Measurements from ENCODE around the gene FCRL5. TPM values are rescaled to one million over a fixed set of nuclear protein-coding genes. Genes with fewer than 3 reads are reported as not detected.
"Not testable (repeated sequence)": the region's sequence is repeated elsewhere in the genome, so short reads cannot be mapped to it uniquely, and the experiment has no call there.

The FCRL5 gene
- total RNA-seq (2014; rRNA removed; shearing (Covaris generic)): not detected in 2 replicates
- polyA plus RNA-seq (2015; cell fraction: cytosol; rRNA removed): not detected in 2 replicates
- polyA plus RNA-seq (2015; cell fraction: nucleus; rRNA removed): not detected in 2 replicates

DNA sequence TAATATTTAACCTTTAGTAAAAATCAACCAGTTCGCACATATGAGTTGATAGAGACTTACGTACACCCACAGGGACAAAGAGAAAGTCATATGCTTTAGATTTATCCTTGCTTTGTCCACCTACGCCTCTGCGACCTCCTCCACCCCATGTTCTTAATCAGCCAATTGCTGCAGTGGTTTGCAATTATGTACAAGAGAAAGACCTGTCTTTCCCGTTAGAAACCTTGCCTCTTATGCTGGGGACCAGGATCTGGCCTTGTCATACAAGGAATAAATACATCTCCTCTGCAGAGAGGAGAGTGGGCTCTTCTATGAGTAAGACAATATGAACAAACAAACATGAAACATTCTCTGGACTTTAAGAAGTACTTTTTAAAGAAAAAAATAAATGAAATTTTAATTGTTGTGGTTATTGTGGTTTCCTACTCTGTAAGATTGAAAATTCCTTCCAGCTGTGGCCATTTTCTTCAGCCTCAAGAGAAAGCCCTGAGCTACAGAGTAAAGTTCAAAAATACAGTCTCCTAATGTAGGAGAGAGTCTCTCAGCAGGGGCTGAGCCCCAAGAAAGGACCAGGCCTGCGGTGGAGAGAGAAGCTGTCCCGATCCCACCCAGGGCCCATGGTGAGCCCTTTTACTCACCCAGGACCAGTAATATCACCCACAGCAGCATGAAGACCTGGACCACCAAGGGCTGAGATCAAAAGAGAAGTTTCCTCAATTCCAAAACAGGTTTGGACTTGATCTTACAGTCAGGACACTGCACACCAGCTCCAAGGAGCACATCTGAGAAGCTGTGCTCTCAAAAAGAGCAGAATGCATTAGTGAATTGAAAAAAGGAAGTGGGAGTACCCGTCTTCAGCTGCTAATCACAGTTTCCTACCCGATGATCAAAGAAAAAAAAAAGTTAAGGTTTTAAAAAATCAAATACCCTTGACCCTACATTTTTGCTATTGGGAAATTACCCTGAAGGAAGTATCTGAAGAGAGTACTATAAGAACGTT, at the start of gene FCRL5:
FCRL5 (minus strand) TSS at position 822 of the 1,000 bp plus-strand sequence; CDS start at position 669, 153 bp downstream.
- DNase-seq (ENCODE audit: low read depth, low spot score): no peak
- in situ Hi-C loops (cut with HindIII; ENCODE audit: low pct_unique_long_range_greater_than_20kb, low sequenced_read_pairs): no loop called here

DNA sequence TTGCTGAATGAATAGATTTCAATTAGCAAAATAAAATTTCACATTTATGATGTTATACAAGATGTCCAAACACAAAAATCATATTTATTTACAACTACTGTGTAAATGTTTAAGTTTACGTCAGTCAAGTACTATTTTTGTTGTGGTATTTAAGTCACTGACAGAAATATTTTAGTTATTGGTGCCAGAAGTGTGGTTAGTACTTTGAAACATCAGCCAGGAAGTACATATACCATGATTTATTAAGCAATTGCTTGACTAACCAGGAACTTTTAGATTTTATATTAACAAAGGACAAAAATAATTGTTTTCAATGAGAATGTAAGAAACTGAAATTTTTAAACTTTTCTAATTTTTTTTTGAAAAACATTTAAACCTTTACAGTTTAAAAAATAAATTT, 47.9 kb upstream of the FCRL5 start:
- in situ Hi-C loops (cut with HindIII; ENCODE audit: low pct_unique_long_range_greater_than_20kb, low sequenced_read_pairs): no loop called here

DNA sequence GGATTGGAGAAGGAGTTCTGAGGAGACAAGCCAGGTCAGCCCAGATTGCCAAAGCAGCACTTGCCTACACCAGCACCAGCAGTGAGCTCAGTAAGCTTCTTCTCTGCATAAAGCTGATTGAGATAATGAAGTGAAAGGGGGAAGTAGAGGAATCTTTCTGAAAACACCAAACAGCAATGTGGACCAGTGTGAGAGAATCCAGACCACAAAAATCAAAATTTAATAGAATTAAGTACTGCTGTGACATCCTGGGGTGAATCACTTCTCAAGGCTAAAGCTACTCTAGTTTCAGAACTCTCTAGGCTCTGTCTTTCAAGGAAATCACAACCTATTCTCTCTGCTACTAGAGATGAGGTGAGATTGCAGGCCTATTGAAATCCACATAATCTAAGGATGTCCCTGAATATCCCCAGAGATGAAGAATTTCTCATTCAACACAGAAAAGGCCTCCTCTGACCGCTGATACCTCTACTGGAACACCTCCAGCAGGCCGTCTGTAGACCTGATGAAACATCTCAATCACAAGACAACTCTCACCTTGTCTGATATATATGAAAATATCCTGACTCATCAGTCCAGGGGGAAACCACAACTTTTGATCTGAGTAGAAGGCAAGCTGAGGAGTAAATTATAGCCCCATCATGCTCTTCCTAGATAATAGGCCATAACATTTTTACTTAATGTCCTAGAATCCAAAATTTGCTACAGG, 45.8 kb upstream of the FCRL5 start, which contains the start of gene FCRL4:
FCRL4 (minus strand) TSS at position 127 of the 709 bp plus-strand sequence. CDS start 141 bp downstream, outside the sequence.
- in situ Hi-C loops (cut with HindIII; ENCODE audit: low pct_unique_long_range_greater_than_20kb, low sequenced_read_pairs): no loop called here
- DNase-seq (ENCODE audit: low read depth, low spot score): no peak

More for the DNA sequence above, 47.9 kb upstream of the FCRL5 start:
- DNase-seq (ENCODE audit: low read depth, low spot score): no peak

DNA sequence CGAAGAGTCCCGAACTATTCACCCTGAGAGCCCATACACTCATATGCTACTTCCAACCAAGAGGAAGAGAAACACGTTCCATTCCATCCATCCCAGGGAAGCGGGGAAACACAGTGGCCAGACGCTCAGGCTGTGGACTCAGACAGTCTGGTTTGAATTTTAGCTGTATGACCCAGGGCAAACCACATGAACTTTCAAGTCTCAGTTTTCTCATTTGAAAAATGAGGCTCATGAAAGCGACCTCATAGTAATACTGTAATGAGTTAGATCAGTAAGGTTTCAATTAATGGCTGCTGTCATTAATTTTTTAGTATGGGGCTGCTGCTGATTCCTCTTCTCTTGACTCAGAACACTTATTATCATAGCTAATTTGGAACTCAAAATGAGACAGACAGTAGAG, 44.1 kb upstream of the FCRL5 start:
- in situ Hi-C loops (cut with HindIII; ENCODE audit: low pct_unique_long_range_greater_than_20kb, low sequenced_read_pairs): no loop called here
- DNase-seq (ENCODE audit: low read depth, low spot score): no peak

DNA sequence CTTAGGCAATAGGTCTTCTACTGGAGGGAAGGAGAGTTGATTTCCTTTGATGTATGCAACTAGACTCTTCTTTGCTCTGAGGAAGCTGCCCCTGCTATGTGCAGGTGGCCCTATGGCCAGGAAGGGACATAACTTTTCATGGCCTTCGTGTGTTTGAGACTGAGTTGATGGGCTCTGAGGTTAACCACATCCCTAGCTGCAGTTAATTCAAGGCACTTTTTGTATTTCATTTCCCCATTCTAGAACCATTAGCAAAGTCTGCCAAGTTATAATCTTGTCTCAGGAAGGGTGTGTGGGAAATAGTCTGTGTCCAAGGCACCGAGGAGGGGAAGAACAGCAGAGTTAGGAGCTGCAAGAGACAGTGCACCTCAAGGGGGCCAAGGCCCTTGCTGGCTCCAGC, 43.0 kb upstream of the FCRL5 start:
- in situ Hi-C loops (cut with HindIII; ENCODE audit: low pct_unique_long_range_greater_than_20kb, low sequenced_read_pairs): no loop called here
- no peak for DNase-seq (ENCODE audit: low read depth, low spot score)

DNA sequence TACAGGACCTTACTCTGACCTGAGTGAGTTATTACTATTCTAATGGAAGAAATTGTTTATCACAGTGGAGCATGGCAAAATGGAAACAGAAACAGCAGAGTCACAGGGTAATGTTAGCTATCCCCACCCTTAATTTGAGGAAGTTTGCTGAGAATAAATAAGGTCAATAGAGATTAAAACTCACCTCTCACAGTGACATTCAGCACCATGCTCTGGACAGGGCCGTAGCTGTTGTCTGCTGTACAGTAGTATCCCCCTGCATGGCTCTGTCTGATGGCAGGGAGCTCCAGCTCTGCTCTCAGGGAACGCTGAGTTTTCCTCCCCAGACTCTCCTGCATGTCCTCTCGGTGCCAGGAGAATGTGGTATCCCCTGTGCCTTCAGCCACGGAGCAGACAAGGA, 33.7 kb upstream of the FCRL5 start:
- in situ Hi-C loops (cut with HindIII; ENCODE audit: low pct_unique_long_range_greater_than_20kb, low sequenced_read_pairs): no loop called here

DNA sequence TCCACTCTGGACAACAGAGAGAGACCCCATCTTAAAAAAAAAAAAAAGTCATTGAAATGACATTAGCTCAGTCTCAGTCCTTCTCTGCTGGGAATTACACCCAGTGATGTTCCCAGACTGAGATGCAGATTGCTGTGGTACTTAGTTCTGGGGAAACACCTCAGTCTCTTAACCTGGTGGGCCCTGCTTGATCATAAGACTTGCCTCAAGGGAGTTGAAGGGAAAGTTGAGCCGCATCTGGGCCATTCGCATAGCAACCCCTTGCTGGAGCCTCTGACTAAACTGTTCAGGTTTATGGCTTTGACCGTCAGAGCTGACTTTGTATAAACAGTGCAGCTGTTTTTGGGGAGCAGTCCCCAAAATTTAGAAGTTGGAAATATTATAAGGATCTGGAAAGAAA, 32.2 kb upstream of the FCRL5 start:
- DNase-seq (ENCODE audit: low read depth, low spot score): no peak
- in situ Hi-C loops (cut with HindIII; ENCODE audit: low pct_unique_long_range_greater_than_20kb, low sequenced_read_pairs): no loop called here

More for the DNA sequence above, 33.7 kb upstream of the FCRL5 start:
- DNase-seq (ENCODE audit: low read depth, low spot score): no peak

DNA sequence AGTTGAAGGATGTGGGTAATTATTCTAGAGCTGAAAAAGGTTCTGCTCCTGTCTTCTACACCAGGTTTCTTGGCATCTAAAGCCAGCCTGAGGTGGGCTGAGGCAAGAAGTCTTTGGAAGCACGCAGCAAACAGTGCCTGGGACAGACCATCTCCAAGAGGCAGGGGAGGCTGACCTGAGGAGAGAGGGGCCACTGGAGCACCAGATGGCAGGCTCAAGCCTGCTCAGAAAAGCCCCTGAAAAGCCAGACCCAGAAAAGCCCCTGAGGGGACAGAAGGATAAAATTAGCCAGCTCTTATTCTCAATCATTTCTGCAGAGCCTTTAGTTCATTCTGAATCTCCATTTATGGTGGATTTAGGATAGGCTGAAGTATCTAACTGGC, 28.5 kb upstream of the FCRL5 start:
- in situ Hi-C loops (cut with HindIII; ENCODE audit: low pct_unique_long_range_greater_than_20kb, low sequenced_read_pairs): no loop called here
- DNase-seq (ENCODE audit: low read depth, low spot score): no peak

DNA sequence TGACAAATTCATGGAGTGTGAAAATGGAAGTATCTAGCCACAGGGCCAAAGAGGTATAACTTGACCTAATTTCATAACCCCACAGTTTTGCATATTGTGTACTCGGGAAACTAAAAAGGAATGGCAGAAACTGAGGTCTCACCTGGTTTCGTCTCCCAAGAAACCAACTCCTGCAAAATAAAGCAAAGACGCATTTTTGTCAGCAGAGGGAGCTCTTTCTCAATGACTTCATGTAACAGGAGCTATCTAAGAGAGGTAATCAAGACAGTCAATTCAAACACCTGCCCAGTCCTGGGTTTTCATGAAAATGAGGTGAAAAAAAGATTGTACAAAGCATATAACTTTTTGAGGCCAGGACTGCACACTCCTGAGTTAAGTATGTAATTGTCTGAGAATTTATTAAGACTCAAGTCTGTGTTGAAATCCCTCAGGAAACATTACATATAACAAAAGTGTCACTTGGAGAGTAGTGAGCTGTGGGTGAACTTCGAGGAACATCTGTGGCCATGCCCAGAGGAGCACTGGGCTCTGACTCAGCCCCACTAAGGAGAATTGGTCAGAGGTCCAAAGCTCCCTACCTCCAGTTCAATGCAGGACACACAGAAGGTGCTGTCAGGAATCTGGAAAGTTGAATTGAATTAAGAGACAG, 28.0 kb upstream of the FCRL5 start:
- DNase-seq (ENCODE audit: low read depth, low spot score): peak; percentile 74
- in situ Hi-C loops (cut with HindIII; ENCODE audit: low pct_unique_long_range_greater_than_20kb, low sequenced_read_pairs): no loop called here

DNA sequence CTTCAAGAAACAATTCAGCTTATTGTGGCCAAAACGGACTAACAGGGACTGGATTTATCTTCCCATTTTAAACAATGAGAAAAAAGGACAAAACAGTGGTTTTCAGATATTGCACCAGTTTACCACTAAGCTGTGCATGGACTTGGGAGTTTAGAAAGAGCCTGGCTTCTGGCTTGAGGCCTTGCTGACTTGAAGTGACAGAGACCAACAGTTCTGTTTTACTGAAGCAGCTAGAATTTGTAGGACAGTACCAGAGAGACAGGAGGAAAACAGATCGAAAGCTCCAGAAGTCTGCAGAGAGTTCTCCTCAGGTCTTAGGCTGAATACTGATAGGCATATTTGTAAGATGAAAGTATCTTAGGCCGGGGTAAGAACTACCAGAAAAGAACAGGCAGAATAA, 25.1 kb upstream of the FCRL5 start:
- in situ Hi-C loops (cut with HindIII; ENCODE audit: low pct_unique_long_range_greater_than_20kb, low sequenced_read_pairs): no loop called here

DNA sequence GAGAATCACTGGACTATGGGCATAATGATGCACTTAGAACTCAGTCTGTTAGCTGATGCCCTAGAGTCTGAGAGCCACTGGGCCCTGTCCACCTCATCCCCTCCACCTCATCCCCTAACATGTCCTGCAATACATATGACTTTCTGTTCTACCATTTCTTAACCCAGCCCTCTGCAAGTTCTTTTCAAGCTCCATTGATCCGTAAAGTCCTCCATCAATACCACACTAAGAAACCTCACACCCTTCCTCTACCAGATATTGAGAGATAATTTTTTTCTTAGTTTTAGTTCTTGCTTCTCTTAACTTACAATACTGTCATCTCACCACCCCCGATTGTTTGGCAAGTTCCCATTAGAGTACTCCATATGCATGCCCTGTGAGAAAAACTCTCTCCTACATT, 23.4 kb upstream of the FCRL5 start:
- in situ Hi-C loops (cut with HindIII; ENCODE audit: low pct_unique_long_range_greater_than_20kb, low sequenced_read_pairs): no loop called here
- DNase-seq (ENCODE audit: low read depth, low spot score): no peak

More for the DNA sequence above, 25.1 kb upstream of the FCRL5 start:
- DNase-seq (ENCODE audit: low read depth, low spot score): no peak

DNA sequence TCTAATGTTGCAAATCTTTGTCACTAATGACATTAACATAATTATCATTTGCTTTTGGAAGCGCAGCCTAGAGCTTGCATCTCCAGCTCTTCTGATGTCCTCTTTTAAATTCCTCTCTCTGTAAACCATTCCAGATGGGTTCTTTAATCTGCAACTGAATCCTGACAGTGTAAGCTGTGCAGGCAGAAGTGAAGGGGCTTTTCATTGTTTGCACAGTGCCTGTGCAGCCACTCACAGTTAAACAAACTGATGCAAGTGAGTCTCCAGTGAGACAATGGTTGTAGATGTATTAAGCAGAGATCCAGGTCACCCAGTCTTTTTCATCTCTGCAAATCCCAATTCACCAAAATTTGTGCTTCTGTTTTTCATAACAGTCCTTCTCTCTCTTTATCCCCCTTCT, 22.5 kb upstream of the FCRL5 start:
- DNase-seq (ENCODE audit: low read depth, low spot score): no peak
- in situ Hi-C loops (cut with HindIII; ENCODE audit: low pct_unique_long_range_greater_than_20kb, low sequenced_read_pairs): no loop called here

DNA sequence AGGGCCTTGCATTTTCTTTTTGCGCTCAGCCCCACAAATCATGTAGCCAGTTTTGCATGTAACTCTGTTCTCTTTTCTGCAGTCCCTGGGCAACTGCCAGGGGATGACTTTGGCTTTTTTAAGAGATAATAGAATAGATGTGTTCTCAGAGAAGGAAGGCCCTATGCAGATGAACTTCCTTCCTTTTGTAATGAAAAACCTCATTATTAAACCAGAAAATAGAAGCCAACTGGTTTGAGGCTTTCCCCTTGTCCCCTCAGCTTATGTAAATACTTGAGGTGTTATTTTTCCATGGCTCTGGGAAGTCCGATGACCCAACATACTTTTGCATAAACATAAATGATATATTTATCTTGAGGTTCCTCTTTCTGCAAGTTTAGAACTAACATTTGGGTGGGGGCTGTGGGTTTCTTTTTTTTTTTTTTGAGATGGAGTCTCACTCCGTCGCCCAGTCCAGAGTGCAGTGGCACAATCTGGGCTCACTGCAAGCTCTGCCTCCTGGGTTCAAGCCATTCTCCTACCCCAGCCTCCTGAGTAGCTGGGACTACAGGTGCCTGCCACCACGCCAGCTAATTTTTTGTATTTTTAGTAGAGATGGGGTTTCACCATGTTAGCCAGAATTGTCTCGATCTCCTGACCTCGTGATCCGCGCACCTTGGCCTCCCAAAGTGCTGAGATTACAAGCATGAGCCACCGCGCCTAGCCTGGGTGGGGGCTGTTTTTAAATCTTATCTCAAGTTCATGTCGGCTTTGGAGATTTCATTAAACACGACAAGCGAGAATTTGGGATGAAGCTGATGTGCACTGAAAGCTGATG, 14.4 kb upstream of the FCRL5 start:
- in situ Hi-C loops (cut with HindIII; ENCODE audit: low pct_unique_long_range_greater_than_20kb, low sequenced_read_pairs): no loop called here
- DNase-seq (ENCODE audit: low read depth, low spot score): no peak

DNA sequence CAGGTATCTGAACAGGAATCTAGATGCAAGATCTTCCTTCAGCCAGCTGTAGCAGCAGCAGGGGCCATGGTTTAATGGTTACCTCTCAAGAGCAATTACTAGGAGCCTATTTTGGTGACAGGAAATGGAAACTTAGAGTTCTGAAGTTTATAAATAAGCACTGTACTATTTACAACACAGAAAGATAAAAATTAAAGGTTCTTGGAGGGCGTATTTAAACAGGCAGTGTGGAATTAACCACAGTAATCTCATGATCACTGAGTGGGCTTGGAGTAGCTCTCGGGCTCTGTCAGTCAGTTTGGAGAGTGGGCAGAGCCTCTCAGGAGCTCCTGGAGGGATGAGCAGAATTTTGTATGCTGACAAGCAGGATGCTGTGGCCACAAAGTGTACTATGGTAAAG, 10.2 kb upstream of the FCRL5 start:
- no peak for DNase-seq (ENCODE audit: low read depth, low spot score)
- in situ Hi-C loops (cut with HindIII; ENCODE audit: low pct_unique_long_range_greater_than_20kb, low sequenced_read_pairs): no loop called here

DNA sequence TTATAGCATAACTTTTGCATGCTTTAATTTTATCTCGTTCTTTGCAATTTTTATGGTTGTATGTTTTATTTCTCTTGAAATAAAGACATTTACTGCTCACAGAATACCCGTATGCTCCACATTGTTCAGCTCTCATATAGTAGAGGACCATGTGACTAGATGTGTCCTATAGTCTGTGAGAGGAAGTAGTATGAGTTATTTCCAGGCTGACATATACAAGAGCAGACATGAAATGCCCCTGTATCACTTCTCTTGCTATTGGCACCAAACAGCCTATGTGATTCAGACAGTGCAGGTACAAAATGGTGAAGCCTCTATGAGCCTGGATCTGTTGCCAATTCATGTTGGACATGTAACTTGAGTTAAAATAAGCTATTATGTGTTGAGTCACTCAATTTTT, 5.8 kb upstream of the FCRL5 start:
- DNase-seq (ENCODE audit: low read depth, low spot score): no peak
- in situ Hi-C loops (cut with HindIII; ENCODE audit: low pct_unique_long_range_greater_than_20kb, low sequenced_read_pairs): no loop called here

DNA sequence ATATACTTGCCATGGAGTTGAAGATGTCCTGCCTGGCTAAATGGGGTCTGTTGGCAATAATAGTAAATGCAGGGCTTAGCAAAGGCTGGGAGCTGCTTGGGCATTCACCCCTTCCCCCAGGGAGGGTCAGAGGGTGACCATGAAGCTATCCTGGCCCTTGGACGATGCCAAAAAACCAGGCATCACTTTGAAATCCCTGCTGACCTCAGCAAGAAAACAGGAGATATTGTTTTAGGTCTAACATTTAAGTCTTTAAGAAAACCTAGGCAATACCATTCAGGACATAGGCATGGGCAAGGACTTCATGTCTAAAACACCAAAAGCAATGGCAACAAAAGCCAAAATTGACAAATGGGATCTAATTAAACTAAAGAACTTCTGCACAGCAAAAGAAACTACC, 4.2 kb downstream of the FCRL5 start:
- DNase-seq (ENCODE audit: low read depth, low spot score); in situ Hi-C loops (cut with HindIII; ENCODE audit: low pct_unique_long_range_greater_than_20kb, low sequenced_read_pairs): not testable (repeated sequence)

DNA sequence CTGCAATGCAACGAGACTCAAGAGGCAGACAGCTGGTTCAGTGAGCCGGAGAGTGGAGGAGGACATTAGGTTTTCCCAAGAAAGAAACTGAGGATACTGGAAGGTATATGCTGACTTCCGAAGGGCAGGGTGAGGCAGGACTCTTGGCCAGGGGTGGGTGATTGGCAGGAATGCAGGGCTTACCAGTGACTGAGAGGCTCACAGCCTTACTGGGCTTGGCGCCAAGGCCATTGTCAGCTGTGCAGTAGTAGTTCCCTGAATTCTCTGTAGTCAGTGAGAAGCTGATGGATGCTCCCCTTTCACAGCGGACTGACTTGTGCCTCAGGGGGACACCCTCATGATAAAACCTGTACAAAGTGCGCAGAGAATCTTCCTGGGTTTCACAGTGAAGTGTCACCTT, 9.6 kb downstream of the FCRL5 start:
- in situ Hi-C loops (cut with HindIII; ENCODE audit: low pct_unique_long_range_greater_than_20kb, low sequenced_read_pairs): no loop called here
- DNase-seq (ENCODE audit: low read depth, low spot score): no peak

Data from SK-MEL-5 (cell line).